NCI-H2196 treated with DMSO at 0.1 percent for 48 hours (cell line): ENCODE results near the gene SLC36A2.
"Not testable (repeated sequence)": the region's sequence is repeated elsewhere in the genome, so short reads cannot be mapped to it uniquely, and the experiment has no call there.

Experiments
- DNase-seq: peaks from one replicate; lab custom pipeline; 2025; ENCODE audit not compliant: unreplicated experiment; lab: John Stamatoyannopoulos, UW

Gene SLC36A2

DNA sequence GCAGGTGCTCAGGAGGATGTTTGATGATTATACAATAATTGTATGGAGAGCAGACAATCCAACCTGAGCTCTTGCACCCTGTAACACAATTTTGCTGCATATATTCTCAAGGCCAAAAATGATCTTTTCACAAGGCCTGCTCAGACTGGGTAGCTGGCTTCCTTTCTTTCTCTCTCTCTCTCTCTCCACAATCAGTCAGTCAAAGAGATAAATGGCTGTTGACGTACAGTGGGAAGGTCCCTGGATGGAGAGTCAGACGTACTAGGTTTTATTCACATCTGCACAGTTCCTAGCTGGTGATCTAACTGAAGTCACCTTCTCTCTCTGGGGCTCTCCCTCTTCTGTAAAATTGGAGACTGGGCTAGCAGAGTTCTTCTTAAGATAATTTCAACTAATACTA is 19.8 kb downstream of the SLC36A2 start:
- no peak for DNase-seq

DNA sequence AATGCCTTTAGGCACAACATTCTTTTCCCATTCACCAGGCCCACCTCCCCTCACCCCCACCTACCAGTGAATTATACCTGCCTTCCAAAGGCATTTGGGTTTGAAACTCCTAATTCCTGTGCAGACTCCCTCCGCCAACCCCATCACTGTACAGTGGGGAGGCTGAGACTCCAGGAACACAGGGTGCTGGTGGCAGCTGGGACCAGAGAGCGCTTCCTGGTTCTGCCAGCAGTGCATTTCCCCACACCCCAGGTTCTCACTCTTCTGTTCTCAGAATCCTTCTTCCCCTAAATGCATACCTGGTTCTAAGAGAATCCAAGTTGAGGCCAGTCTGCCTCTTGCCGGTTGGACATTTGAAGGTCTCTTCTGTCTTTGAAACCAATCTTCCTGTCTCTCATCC is 21.1 kb downstream of the SLC36A2 start:
- no peak for DNase-seq

- no peak for DNase-seq
Measured at GRCh38 chr5:151320481-151320880, 26.9 kb downstream of the SLC36A2 start.

DNA sequence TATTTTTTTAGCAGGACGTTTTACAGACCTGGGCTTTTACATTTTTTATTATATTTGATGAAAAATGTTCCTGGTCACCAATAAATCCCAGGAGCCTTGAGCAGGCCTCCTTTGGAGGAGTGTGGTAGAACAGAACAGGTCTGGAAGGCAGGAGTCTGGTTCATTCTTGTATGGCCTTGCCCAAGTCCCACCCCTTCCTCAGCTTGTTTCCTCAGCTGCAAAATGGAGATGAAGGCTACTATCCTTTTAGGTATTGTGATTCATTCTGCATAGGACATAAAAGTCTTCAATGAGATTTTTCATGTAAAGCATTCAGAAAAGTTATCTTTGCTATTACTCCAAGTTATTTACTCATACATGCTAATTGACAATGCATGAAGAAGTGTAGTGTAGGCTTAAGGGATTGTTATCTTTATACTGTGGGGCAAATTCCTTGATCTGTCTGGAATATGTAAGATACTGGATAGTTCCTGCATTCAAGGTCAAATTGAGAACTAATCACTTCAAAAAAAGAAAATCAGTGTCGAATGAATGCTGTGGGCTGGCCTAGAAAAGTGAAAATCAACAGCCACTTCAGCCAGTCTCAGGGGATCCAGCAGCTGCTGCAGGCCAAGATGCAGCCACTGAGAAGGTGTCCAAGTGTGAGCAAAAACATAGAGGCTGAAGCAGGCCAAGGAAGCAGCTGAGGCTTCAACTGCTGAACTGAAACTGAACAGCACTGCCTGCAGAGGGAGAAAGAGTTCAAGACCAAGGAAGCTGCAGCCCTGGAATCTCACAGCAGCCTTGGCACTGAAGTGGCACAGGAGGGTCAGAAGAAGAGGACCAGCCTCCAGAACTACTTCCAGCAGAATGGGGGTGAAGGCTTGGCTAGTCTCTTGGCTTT is 28.3 kb downstream of the SLC36A2 start:
- DNase-seq, result no peak

- DNase-seq, result no peak
Measured at GRCh38 chr5:151317871-151318270, 29.5 kb downstream of the SLC36A2 start.

GRCh38 chr5:151315998-151316597 is 31.3 kb downstream of the SLC36A2 start:
- DNase-seq, result peak; percentile 18

GRCh38 chr5:151313357-151313756 is 34.0 kb downstream of the SLC36A2 start:
- DNase-seq, result no peak

DNA sequence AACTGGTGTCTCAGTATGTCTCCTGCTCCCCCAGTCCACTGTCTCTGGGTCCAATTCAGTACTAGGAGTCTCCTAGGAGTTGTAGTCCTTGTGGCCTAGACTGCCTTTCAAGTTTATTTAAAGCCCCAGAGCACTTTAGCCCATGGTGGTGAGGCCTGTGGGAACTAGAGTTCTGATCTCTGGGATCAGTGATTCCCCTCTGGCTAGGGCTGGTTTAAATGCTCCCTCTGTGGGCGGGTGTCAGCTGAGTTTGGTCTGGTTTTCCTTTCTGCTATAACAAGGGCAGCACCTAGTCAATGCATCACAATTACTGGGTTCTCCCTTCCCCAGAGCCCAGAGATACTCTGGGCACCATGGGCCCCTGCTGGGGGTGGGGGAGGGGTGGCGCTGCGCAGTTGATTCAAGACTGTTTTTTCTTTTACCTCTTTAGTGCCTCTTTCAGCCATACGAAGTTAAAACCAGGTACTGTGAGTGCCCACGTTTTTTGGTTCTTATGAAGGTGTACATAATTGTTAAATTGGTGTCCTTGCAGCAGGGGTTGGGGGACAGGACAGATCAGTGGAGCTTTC is 34.5 kb downstream of the SLC36A2 start:
- DNase-seq, result no peak

GRCh38 chr5:151310932-151311331 is 36.4 kb downstream of the SLC36A2 start:
- DNase-seq, result no peak

GRCh38 chr5:151309821-151310220 is 37.5 kb downstream of the SLC36A2 start:
- not testable (repeated sequence) for DNase-seq

GRCh38 chr5:151309266-151309665 is 38.1 kb downstream of the SLC36A2 start:
- not testable (repeated sequence) for DNase-seq

- DNase-seq, result no peak
Measured at GRCh38 chr5:151303666-151304065, 43.7 kb downstream of the SLC36A2 start, which contains the start of gene SLC36A3. SLC36A3 (minus strand) TSS chr5:151303766; CDS start chr5:151303354, 412 bp downstream.

DNA sequence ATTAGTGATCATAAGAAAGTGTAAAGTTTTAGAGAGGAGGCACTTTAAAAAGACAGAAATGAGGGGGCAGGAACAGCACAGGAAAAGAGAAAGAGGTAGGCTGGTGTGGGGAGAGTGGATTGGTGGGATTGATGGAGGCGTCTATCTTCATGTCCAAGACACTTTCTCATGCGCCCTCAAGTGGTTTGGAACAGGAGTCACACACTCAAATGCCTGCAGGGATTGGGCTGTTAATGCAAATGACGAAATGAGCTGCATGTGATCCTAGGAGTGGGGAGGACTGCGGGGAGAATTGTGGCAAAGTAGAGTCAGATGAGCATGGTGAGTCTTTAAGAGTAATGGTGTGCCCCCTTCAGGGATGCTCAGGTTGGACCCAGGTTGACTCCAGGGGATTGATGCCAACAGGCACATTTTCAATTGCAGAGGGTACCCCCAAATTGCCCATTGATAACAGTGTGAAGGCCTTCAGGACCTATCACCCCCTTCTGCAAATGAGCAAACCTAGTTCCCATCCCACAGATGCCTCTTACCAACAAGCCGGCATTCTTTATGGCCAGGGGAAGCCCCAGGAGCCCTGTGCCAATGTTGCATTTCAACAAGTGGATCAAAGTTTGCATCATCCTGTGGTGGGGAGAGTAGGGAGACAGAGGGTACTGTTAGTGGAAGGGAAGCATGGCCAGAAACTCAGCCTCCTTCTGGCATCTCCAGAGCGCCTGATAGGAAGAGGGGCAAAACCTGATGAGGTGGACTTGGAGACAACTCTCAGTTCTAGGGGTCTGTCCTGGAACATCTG is 49.1 kb downstream of the SLC36A2 start:
- DNase-seq, result no peak

- no peak for DNase-seq
Measured at GRCh38 chr5:151296974-151297373, 50.4 kb downstream of the SLC36A2 start.

GRCh38 chr5:151296478-151296830 is 50.9 kb downstream of the SLC36A2 start:
- no peak for DNase-seq

- no peak for DNase-seq
Measured at GRCh38 chr5:151295791-151296477, 51.4 kb downstream of the SLC36A2 start.

DNA sequence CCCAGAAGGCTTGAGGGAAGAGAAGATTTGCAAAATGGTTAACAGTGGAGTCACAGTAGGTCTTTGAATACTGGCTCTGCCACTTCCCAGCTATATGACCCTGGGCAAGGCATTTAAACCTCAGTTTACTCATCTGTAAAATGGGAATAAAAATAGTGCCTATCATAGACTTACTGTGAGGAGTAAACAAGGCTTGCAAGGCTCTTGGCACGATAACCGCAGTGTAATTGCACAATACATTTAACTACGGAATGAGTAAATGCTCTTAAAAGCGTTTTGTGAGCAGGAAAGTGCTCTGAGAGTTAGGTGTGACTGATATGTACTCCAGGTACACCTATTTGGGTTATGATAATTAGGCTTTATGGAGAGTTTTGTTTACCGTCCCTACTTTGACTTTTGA is 52.2 kb downstream of the SLC36A2 start:
- no peak for DNase-seq

DNA sequence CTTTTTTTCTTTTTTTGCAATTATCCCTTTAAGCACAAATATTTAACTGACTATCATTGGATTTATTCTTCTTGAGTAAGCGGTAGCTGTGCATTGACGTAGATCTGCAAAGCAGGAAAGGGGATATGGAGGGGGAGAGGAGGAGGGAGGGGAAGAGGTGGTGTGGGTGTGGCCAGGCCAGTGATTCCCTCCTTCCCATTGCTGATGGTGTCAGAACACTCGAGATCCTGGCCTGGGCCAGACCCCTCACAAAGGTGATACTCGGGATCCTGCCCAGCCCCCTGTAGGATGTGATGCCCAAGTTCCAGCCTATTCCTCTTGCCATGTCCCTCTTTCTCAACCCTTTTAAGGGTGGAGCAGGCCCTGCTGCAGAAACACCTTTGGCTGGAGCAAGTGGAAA is 53.7 kb downstream of the SLC36A2 start:
- DNase-seq, result no peak

DNA sequence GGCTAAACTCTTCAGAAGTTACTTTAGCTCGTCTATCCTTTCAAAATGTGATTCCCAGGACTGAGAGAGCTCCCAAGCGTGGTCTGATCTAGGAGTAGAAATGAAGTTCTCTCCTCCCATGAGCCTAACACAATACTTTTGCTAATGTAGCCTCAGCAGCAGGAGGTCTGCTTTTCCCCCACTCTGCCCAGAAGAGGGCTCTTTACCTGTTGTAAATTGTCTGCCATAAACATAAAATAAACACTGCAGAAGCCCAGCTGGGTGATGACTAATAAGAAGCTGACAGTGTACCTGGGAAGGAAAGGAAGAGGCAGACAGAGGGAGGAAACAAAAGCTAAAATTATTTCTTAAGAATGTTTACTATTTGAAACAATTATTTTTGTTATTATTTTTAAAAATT is 59.2 kb downstream of the SLC36A2 start:
- DNase-seq, result peak; percentile 30

DNA sequence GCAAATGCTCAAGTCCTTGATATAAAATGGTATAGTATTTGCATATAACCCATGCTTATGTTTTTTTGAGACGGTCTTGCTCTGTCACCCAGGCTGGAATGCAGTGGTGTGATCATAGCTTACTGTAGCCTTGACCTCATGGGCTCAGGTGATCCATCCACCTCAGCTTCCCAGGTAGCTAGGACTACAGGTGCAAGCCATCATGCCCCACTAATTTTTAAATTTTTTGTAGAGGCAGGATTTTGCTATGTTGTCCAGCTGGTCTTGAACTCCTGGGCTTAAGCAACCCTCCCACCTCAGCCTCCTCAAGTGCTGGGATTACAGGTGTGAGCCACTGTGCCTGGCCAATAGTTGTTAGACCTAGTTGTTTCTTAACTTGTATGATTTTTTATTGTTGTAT is 61.1 kb downstream of the SLC36A2 start:
- DNase-seq, result no peak

GRCh38 chr5:151285683-151286082 is 61.7 kb downstream of the SLC36A2 start:
- no peak for DNase-seq
